ENCODE data around the gene TYRO3. TPM values are rescaled to one million over a fixed set of nuclear protein-coding genes. Genes with fewer than 3 reads are reported as not detected.

The TYRO3 gene
- total RNA-seq, 2 donors from 2014 or later = 1.7 to 2.9 TPM

DNA sequence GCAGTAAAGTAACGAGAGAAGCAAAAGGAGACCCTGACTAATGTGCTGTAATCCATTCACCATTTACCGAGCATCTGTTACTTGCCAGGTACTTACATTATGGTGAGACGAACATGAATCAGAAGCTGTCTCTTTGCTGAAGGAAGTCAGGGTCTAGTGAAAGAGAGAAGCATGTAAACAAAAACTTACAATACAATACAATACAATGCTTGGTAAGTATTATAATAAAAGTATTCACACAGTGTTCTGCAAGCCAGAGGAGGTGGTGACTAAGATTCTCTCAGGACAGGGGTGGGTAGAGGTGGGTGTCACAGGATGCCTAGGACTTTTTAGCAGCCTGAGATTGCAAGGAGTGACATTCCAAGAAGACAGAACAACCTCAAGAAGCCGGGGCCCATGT is 51.0 kb downstream of the TYRO3 start:
- Mint-ChIP-seq H3K9me3 (no peaks in the 10 kb centered on the region), H3K36me3 (no peaks in the 10 kb centered on the region), H3K27ac (no peak overlapping the region)
- DNase-seq (ENCODE audit: low spot score in 2 of 2) = no peak
- no peak for ATAC-seq

DNA sequence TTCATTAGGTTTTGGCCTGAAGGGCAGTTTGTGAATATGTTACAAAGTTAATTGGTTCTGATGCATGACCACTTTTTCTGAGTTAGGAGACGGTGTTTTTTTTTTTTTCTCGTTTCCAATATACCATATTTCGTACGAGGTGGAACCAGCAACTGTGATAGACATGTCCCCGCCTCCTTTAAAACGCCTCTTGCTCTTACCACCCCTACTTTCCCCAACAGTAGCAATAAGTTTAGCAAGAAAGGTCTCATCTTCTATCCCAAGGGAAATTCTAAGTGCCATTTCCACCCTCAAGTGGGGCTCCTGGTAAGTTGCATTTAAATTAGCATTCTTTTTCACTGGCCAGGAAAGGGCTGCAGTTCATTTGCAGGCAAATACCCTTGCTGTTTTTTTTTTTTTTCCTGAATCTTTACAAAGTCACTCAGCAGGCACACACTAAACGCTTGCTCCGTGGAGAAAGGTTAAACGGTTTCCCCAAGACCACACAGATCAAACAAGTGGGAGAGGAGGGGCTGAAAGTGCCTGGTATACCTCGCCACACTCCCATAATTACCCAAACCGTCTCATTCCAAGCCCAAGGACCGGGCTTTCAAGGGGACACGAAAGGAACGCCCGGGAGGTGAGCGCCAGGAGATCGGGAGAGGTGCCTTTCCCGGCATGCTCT is 61.7 kb downstream of the TYRO3 start:
- DNase-seq (ENCODE audit: low spot score in 2 of 2) (no peak), ATAC-seq (peak in 1 of 2 donors; percentile 21)
- H3K9me3 Mint-ChIP-seq = peaks cover 0 to 5% of the 10 kb centered on the region in 2 donors
- H3K36me3 Mint-ChIP-seq = peaks cover 14 to 22% of the 10 kb centered on the region in 2 donors
- H3K27ac Mint-ChIP-seq = no peak overlapping the region

DNA sequence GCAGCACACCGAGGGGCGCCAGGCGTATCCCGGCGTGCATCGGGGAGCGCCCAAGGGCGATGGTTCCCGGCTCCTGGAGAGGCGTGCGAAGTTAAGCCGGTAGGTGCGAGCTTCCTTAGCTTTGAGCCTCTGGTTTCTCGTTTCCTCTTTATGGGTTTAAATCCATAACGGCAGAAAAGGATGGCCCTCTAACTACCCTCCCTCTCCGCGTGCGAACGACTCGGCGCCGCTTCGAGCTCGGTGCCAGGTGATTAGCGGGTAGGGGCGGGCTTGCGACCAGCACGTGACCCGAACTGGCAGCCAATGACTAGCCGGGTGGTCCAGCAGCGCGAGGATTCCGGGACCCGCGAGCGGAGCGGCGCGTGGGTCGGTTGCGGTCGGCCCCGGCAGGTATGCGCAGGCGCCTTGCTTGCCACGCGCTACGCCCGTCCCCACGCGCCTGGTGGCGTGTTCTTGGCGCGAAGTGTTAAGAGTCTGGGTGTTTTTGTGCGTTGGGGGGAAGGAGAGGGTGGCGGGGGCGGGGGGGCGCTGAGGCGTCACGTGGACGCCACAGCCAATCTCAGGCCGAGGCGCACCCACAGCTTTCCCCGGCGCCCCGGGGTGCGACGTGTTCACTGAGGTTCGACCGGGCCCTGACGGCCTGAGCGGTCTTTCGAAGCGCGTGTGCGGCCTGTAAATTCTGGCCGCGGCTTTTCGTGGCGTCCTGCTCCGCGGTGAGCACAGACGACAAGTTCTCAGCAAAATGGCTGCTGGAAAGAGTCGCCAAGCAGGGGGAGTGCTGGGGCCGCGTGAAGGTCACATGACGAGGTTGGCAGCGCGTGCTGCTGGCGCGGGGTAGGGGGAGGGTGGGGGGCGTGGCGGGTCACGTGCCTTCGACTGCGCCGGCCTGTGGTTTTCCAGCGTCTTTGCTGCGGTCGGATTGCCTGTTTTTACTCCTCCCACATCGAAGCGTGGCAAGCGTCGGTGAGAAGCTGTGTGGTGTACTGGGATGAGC is 62.5 kb downstream of the TYRO3 start:
- ATAC-seq (peak; percentile 84 to 92), DNase-seq (ENCODE audit: low spot score in 2 of 2) (peak; percentile 73 to 75)
- Mint-ChIP-seq H3K27ac (peak overlapping the region; percentile 36 to 77), H3K36me3 (peaks cover 14 to 22% of the 10 kb centered on the region in 2 donors), H3K9me3 (peaks cover 0 to 5% of the 10 kb centered on the region in 2 donors)

DNA sequence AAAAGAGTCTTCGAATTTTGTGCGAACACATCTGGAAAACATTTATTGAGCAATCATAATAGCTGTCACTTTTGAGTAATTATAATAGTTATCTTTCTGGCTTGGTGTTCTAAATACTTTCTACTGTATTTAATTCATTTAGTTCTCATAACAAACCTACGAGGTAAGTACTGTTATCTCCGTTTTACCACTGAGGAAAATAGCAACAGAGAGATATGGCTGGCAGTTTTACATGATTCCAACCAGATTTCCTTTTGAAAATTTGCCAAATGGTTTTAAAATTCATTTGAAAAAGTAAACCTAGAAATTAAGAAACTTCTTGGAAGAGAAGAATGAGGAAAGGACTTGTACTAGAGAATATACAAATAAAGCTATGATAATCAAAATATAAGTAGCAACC is 63.9 kb downstream of the TYRO3 start:
- DNase-seq (ENCODE audit: low spot score in 2 of 2) (no peak), ATAC-seq (no peak)
- no peak overlapping the region for H3K27ac Mint-ChIP-seq
- peaks cover 14 to 22% of the 10 kb centered on the region in 2 donors for H3K36me3 Mint-ChIP-seq
- peaks cover 0 to 5% of the 10 kb centered on the region in 2 donors for H3K9me3 Mint-ChIP-seq

DNA sequence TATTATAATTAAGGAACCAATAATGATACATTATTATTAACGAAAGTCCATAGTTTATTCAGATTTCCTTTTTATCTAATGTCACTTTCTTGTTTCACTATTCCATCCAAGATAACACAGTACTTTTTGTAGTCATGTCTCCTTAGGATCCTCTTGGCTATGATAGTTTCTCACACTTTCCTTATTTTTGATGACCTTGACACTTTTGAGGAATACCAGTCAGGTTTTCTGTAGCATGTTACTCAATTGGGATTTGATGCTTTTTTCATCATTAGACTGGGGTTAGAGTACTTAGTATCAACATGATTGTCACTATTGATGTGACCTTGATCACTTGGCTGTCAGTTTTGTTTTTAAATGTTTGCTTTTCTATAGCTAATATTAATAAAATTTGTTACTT is 68.2 kb downstream of the TYRO3 start:
- no peak overlapping the region for H3K27ac Mint-ChIP-seq
- peaks cover 0 to 8% of the 10 kb centered on the region in 2 donors for H3K36me3 Mint-ChIP-seq
- H3K9me3 Mint-ChIP-seq = no peaks in the 10 kb centered on the region
- DNase-seq (ENCODE audit: low spot score in 2 of 2) (no peak), ATAC-seq (no peak)

DNA sequence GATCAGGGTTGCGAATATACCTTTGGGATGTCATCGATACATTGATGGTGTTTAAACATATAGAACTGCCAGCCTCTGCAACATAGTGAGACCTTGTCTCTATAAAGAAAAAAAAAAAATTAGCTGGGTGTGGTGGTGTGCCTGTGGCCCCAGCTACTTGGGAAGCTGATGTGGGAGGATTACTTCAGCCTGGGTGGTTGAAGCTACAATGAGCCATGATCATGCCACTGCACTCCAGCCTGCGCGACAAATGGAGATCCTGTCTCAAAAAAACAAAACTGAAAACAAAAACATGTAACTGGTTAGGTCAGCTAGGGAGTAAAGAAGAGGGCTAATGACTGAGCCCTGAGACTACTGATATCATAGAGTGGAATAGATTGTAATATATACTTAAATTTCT is 70.5 kb downstream of the TYRO3 start:
- Mint-ChIP-seq H3K27ac (no peak overlapping the region), H3K9me3 (no peaks in the 10 kb centered on the region), H3K36me3 (no peaks in the 10 kb centered on the region)
- ATAC-seq (no peak), DNase-seq (ENCODE audit: low spot score in 2 of 2) (no peak)

DNA sequence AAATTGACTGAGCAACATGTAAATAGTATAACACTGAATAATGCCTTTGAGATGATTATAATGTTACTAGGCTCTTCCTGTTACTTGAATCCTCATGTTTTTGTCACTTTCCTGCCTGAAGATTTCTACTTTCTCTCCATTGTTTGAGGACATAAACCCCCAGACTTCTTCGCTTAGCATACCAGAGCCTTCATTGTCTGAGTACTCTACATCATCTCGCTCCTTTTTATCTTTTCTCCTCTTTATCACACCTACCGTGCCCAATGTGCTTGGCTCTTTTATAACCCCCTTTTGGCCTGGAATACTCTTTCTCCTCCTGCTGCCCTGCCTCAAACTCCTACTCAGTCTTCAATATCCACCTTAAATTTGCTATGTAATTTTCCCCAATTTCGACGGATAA is 70.9 kb downstream of the TYRO3 start:
- Mint-ChIP-seq H3K36me3 (no peaks in the 10 kb centered on the region), H3K9me3 (no peaks in the 10 kb centered on the region), H3K27ac (peak overlapping the region in 1 of 2 donors; percentile 8)
- ATAC-seq = no peak
- DNase-seq (ENCODE audit: low spot score in 2 of 2) = no peak

DNA sequence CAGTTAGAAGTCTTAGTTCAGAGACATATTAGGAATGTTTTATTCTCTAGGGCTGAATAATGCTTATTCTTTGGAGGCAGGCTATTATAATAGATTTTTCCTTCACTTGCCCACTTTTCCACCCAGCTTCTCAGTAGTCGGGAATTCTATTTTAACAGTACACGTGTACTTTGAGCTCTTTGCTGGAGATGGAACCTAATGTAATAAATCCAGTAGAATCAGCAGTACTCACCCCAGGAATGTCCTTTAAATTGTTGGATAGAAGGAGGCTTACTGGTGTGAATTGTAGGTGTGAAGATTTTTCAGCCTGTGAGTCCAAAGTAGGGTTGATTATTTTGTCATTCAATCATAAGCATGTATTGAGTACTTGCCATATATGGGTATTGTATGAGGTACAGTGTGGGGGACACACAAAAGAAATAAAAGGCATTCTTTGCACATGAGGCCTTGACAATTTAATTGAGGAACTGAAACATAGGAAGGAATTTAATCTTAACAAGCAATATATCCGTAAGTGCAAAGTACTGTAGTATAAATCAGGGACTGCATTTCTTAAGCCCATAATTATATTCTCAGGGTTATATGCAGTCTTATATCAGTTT is 71.7 kb downstream of the TYRO3 start:
- H3K27ac Mint-ChIP-seq = no peak overlapping the region
- no peak for ATAC-seq

DNA sequence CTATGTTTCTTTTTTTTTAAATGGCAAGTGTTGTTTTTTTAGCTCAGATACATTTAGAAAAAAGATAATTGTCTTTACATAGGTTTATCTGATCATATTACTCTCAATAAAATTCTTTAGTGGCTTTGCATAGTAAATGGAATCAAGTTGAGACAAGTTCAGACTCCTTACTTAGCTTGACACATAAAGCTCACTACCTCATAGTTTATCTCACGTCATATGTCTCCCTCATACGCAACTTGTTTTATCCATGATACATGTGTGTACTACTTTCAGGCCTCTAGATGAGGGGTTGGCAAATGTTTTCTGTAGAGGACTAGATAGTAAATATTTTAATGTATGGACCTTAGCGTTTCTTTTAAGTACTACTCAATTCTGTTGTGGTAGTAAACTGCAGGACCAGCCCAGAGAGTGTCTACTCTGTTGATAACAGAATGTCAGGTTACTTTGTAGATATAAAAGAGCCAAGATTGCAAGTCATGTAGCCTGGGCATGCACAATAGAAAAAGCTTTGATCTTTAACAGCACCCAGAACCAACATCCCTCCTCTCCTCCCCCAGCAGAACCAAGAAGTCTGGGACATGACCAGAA is 73.0 kb downstream of the TYRO3 start:
- DNase-seq (ENCODE audit: low spot score in 2 of 2) (no peak), ATAC-seq (no peak)
- H3K36me3 Mint-ChIP-seq = no peaks in the 10 kb centered on the region
- H3K9me3 Mint-ChIP-seq = no peaks in the 10 kb centered on the region
- no peak overlapping the region for H3K27ac Mint-ChIP-seq

More for the DNA sequence above, 71.7 kb downstream of the TYRO3 start:
- Mint-ChIP-seq H3K36me3 (no peaks in the 10 kb centered on the region), H3K9me3 (no peaks in the 10 kb centered on the region)
- DNase-seq (ENCODE audit: low spot score in 2 of 2) = no peak

Other genes starting within 250 kb of the TYRO3 start
- gene OIP5, start 226.6 kb upstream of the TYRO3 start, total RNA-seq = 10 to 100 TPM; 10.5 to 13.1 TPM
- gene NUSAP1, start 226.3 kb upstream of the TYRO3 start, total RNA-seq = 100 to 1,000 TPM; 181 to 391 TPM
- 10 to 100 TPM; 22.4 to 23.8 TPM for gene NDUFAF1, start 156.7 kb upstream of the TYRO3 start, total RNA-seq
- gene RTF1, start 142.1 kb upstream of the TYRO3 start, total RNA-seq = 10 to 100 TPM; 26.3 to 29.4 TPM
- 1 to 10 TPM; 1.2 to 7.1 TPM for gene ITPKA, start 65.3 kb upstream of the TYRO3 start, total RNA-seq
- under 1 TPM; 0.20 to 0.51 TPM for gene LTK, start 45.4 kb upstream of the TYRO3 start, total RNA-seq
- gene RPAP1, start 15.0 kb upstream of the TYRO3 start, total RNA-seq = 10 to 100 TPM; 47.8 to 66.3 TPM
- 10 to 100 TPM; 25.7 to 36.2 TPM for gene MGA, start 101.2 kb downstream of the TYRO3 start, total RNA-seq
- gene MAPKBP1, start 215.3 kb downstream of the TYRO3 start, total RNA-seq = 10 to 100 TPM; 31.0 to 31.3 TPM

Data from activated naive CD4-positive, alpha-beta T cell treated with anti-CD3 and anti-CD28 coated beads, Interleukin-2, amount 50 U/mL, for 72 hours (primary cell).